NCI-H1105 treated with DMSO at 0.1 percent for 48 hours (cell line): ENCODE measurements around the gene DOCK3.
A peak's percentile ranks its signal among the peaks of the same experiment; 100 is the strongest.
"Not testable (repeated sequence)": the region's sequence is repeated elsewhere in the genome, so short reads cannot be mapped to it uniquely, and the experiment has no call there.

ENCODE experiments used
- DNase-seq: peaks from one replicate; lab custom pipeline; 2025; lab: John Stamatoyannopoulos, UW

The DOCK3 gene

DNA sequence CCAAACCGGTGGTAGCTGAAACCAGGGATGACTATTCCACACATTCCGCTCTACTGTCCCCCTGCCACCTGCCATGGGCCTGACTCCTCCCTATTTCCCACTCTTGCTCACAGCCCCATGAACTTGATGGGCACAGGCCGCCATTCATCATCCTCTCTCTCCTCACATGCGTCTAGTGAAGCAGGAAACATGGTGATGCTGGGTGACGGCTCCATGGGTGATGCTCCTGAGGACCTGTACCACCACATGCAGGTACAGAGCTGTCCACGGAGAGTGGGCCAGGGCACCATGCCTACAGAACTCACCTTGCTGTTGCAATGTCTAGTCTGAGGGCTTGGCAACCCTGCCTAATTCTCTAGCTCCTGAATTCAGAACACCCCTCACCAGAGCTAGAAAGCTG lies 687.0 kb downstream of the DOCK3 start:
- DNase-seq, result no peak

DNA sequence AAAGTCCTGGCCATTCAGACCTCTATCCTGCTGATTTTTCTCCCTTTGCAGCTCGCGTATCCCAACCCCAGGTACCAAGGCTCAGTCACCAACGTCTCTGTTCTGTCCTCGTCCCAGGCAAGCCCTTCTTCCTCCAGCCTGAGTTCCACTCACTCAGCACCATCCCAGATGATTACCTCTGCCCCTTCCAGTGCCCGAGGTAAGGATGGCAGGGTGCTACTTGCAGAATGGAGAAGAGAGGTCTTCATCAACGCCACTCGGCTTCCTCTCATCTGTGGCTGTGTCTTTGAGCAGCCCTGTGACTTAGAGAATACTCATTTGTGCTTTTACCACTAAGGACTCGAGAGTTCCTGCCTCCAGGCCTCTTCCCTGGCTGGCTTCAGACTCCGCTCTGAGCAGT lies 687.7 kb downstream of the DOCK3 start:
- no peak for DNase-seq

DNA sequence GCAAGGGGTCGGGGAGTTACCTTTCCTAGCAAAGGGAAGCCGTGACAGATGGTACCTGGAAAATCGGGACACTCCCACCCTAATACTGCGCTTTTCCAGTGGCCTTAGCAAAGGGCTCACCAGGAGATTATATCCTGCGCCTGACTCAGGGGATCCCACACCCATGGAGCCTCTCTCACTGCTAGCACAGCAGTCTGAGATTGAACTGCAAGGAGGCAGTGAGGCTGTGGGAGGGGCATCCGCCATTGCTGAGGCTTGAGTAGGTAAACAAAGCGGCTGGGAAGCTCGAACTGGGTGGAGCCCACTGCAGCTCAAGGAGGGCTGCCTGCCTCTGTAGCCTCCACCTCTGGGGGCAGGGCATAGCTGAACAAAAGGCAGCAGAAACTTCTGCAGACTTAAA lies 693.5 kb downstream of the DOCK3 start:
- DNase-seq, result not testable (repeated sequence)

DNA sequence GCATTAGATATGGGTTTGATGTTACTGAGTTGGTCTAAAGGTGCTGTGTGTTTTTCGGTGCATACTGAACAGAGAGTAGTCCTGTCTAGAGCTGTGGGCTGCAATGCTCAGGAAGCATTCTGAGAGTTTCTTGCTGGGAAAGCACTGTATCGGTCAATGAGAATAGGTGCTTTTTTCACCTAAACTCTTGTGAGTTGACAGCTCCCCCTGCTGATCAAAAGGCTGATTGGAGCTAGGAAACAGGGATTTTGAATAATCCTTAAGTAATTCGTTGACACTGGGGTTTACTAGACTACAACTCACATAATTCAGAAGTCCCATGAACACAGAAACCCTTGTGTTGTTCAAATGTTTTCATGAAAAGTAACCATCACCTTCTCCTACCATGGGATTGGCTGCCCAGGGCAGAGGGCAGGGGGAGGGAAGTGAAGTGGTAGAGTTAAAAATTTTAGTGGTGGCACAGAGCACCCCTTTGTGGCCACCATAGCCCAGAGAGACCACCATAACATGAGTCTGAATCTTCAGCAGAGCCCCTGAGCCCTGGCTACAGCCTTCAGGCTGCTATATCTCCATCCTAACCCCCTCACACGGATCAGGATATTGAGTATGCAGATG lies 697.3 kb downstream of the DOCK3 start:
- DNase-seq, result peak; percentile 12

DNA sequence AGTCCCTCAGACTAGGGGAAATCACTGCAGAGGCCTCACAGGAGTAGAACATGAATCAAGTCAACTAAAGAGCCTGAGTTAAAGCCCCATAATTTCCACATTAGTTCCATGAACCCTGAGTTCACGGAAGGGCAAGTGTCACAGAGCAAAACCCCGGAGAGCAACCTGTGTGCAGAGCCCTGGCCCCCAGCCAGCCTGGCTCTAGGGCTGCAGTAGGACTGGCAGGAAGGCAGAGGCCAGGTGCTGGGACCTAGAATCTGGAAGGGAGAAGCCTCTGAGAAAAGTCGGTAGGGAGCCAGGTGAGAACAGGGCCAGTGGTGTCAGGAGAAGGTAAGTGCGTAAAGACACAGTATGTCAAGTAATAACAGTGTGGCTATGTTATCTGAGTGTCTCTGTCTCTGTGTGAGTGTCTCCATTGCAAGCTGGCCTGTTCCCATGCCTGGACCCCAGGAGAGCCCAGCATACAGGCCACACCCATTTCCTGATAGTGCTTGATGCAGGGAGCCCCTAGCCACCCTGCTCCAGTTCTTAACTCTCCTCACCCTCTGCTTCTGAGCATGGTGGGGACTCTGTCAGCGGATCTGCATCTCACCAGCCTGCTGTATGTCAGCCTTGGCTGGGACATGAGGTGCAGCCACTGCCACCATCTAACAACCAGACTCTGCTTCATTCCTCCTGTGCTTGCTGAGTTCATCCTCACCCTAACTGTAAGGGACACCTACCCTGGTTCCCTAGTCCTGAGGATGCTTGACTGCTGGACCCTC lies 699.1 kb downstream of the DOCK3 start:
- DNase-seq, result no peak

DNA sequence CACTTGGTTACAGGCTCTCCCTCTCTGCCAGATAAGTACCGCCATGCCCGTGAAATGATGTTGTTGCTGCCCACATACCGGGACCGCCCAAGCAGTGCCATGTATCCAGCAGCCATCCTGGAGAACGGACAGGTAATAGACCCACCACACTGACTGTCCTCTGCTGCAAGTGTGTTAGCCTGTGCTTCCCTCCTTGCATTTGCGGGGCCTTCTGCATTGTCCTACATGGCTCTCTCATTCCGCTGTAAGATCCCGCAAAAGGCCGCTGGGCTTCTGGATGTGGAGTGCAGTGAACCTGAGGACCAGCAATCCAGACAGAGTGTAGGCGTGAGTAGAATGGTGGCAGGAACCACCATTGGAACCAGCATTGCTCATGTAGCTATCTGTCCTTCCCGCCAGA lies 699.7 kb downstream of the DOCK3 start:
- no peak for DNase-seq

DNA sequence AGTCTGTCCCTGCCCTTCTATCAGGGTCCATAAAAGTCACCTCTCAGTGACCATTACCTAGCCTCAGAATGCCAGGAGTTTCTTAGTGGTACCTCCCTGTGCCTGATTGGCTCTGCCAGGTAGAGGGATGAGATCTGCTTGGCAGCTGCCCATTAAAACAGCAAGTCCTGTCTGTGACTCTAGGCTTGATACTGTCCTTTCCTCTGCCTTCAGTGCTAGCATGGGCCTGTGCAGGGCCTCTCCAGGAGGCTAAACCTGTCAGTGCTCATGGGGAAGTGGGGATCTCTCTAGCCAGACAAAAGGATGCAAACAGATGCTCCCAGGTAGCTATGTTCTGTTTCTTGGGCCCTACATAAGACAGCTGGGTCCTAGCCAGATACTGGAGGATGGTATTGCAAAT lies 700.4 kb downstream of the DOCK3 start:
- no peak for DNase-seq

DNA sequence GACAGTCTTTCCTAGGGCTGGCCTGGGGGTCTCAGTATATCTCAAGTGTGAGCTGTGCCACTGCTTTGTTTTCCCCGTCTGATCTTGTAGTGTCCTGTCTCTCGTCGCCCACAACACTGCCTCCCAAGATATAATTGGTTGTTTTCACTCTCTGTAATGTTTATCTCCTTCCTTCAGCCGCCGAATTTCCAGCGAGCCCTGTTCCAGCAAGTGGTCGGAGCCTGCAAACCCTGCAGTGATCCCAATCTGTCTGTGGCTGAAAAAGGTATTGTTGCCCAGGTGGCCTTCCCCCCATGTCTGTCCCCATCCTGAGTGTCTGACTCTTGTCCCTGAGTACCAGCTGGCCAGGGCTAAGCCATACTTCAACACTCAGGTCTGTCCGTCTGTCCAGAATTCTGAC lies 700.8 kb downstream of the DOCK3 start:
- DNase-seq, result no peak

DNA sequence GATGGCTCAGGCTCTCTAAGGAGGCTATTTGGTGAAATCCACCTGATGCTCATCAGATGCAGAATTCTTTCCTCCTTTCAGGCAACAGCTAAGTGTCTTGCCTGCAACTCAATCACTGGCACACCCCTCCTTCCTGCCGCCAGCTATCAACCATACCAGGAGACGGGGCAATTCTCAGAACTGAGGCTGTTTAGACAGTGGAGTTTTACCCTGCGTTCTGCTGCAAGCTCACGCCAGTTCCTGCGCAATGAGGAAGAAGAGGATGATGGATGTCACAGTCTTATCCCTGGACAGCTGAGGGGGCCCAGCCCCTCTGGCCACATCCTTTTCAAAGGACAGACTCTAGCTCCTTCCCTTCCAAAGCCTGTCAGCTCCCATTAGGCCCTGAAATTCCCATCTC lies 703.3 kb downstream of the DOCK3 start:
- DNase-seq, result no peak

DNA sequence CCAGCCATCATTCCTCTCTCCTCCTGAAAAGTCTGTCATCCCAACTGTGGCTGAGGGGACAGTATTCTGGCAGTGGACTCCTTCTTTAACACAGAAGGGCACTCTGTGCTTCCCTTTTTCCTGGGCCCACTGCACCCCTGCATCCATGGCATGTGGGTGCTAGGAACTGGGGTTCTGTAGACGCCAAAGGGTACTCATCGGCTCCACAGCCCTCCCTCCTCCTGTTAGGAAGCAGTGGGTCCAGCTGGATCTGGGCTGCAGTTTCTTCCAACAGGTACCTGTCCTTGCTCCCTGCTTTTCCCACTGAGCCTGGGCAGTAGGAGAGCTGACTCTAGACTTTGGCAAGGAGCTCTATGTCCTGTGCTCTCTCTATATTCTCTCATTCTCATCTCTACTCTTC lies 704.0 kb downstream of the DOCK3 start:
- no peak for DNase-seq

DNA sequence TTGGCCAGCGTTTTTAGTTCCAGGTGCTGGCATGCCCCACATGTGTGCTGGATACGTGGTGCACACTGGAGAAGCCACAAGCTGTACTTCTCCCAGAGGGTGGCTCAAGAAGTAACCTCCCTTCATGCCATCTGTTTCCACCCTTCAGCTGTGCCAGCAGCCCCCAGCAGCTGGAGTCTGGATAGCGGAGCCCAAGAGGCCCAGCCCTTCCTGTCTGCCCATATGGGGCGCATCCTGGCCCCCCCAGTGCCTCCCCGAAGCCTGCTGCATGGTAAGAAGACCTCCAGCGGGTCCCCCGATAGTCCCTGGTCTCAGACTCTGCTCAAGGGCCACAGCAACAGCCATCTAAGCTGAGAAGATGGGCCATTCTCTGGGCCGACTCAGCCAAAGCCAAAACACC lies 704.6 kb downstream of the DOCK3 start:
- no peak for DNase-seq

DNA sequence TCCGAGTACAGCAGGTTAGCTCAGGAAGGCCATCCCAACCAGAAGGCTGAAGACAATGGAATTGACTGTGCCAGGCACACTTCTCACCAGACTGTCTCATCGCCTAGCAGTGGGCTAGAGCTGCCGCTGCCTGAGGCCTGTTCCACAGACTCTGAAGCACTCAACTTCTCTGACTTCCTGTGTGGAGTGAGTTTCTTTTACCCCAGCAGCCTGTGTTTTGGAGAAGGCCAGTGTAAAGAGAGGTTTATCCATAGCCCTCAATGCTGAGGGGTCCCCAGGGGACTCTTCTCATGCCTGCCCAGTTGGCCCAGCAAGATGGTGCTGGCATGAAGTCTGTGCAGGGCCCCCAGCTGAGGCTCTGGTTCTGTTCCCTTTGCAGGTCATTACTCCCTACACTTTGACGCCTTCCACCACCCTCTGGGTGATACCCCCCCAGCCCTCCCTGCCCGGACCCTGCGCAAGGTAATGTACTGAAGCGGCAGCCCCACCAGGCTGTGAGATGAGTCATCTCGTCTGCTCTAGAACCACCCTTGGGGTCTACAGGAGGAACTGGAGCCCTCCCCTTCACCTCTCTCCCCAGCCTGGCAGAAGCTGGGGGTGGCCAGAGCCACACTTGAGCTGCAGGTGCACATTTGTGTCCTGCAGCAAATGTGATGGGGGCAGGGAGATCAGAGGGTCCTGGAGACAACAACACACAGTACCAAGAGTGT lies 705.2 kb downstream of the DOCK3 start:
- DNase-seq, result no peak

DNA sequence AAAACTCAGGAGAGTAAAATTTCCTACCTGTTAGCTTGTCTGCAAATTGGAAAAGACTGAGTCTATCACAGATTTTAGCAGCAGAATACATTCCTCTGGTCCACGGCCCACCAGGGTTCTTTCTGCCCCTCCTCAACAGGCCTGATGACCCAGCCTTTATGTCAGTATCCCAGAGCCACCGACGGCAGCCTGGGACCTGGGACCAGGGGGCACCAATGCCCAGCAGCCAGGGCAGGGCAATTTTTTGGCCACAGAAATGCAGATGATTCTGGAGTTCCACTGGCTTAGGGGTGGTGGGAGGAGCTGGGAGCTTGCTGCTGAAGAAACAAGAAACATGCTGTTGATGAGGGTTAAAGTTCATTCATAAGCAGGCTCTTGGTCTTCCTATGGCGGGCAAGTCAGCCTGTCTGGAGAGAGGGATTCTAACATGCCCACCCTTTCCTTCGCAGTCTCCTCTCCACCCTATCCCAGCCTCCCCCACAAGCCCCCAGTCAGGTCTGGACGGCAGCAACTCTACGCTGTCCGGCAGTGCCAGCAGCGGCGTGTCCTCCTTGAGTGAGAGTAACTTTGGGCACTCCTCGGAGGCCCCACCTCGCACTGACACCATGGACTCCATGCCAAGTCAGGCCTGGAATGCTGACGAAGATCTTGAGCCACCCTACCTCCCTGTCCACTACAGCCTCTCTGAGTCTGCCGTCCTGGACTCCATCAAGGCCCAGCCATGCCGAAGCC lies 706.0 kb downstream of the DOCK3 start:
- DNase-seq, result no peak

DNA sequence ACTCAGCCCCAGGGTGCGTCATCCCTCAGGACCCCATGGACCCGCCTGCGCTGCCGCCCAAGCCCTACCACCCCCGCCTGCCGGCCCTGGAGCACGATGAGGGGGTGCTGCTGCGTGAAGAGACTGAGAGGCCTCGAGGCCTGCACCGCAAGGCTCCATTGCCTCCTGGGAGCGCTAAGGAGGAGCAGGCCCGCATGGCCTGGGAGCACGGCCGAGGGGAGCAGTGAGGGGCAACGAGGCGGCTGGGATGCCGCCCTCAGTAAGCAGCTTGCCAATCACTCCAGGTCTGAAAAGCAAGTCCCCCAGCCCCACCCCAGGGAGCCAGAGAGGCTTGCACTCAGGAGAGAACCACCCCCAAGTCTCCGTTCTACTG lies 706.6 kb downstream of the DOCK3 start:
- no peak for DNase-seq

DNA sequence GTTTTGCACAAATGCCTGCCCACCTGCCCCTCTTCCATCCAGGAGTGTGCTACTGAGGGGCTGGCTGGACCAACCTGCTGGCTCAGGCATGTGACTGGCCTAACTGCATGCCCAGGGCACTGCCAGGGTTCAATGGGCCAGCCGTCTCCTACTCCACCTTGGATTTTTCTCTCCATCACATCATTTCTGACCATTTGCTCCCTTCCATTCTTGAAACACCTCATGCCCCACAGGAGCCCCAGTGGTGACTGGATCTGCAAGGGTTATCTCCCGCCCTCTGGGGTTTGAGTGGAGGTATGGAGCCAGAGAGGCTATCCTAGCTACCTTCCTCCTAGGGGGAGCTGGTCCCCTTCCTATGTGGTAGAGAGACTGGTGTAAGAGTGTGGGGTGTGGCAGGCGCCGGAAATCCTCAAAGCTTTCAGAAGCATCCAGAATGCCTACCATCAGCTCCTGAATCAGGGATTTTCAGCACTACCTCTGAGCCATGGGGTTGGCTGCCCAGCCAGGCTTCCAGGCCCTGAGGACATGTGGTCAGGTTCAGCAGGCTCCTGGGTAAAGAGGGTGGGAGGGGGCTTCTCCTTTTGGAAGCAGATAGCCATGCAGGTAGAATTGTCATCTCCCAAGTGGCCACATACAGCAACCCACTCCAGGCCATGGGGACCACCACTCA lies 707.5 kb downstream of the DOCK3 start:
- no peak for DNase-seq

DNA sequence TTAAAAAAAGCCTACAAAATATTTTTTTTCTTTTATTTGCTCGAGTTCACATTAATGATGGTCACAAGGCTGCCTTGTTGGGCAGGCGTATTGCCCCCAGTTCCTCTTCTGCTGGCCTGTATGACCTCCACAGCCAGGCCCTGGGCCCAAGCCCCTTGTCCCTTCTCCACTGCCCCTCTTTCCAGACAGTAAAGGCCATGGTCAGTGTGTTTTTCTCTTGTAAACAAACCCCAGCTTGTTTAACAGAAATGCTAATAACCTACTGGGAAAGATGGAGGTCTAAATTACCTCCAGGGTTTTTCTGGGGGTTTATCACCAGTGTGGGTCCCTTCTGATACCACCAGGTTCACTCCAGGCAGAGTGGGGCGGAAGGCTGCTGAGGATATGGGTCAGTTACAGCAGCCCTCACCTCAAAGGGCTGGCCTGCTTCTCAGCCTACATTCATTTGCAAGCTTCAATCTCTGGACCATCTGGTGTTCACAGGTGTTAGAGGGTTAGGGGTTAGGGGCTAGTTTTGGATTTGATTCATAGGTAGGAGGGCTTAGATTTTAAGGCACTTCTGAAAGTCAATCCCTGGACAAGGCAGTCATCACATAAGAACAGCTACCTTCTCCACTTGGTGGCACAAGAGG lies 708.3 kb downstream of the DOCK3 start:
- no peak for DNase-seq

DNA sequence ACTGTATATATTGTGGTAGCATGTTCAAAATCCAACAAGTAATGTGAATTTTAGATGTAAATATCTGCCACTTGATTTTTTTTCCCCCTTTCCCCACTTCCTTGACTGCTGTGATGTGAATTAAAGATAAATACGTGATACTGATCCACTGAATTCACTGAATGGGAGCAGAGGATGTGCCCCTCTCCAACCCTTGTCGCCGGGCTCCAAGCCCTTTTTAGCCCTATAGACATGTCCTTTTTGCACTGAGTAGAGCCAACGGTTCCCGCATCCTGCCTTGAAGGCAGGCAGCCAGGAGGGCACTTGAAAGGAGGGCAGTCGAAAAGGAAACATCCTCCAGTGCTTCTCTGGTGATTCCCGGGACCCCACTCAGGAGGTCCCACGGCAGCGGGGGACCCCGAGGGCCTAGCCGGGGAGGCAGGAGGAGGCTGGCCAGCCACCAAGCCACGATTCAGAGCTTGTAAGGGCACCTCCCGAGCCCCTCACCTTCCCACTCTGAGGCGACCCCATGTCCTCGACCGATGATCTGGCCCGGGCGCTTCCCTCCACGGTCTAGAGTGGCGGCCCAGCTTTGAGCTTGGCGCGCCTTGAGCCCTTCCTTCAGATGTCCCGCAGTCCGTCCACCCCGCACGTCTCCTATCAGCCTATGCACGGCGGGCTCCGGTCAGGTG lies 709.5 kb downstream of the DOCK3 start:
- peak; percentile 8 for DNase-seq

DNA sequence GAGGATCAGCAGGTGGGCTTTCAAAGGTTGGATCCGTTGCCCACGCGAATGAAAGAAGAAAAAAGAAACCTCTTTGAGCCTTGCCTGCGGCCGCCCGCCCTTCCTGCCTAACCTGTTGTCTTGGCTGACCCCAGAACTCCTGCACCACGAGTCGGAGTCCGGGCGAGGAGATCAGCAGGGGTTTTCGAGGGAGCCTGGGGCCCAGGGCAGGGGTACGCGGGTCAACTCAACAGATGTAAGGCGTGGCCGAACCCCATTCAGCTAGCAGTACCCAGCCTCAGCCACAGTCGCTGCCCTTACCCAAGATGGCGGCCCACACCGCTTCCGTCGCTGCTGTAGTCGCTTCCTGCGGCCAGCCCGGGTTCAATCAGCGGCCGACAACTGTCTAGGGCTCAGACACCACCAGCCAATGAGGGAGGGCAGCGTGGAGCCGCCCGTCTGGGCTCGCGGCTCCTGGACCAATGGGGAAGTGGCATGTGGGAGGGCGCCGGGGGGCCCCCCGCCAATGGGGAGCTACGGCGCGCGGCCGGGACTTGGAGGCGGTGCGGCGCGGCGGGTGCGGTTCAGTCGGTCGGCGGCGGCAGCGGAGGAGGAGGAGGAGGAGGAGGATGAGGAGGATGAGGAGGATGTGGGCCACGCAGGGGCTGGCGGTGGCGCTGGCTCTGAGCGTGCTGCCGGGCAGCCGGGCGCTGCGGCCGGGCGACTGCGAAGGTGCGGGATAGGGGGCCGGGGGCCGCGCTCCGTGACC lies 710.2 kb downstream of the DOCK3 start, which contains the start of gene MANF:
MANF (plus strand) TSS at position 566 of the 748 bp plus-strand sequence; CDS start at position 618, 52 bp downstream.
- peak; percentile 89 for DNase-seq

DNA sequence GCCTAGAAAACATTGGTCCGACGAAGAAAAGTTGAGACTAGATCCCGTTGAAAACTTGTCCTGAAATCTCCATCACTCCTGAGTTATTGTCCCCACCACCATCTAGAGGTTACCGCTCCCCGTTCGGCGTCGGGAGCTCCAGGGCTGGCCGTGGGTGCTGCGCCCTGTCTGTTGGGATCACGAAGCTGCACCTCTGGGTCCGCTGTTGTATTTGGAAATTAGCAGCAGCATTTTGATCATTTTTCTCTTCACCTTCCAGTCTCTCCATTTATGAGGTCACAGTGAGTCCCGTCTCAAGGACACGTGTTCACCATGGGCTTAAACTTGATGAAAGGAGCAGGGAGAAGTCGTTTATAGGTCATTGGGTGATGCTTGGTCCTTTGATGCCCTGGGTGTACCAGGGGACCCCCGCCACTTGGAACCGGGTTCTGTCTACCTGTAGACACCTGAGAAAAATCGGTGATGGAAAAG lies 710.9 kb downstream of the DOCK3 start:
- peak; percentile 9 for DNase-seq
